Neural progenitor cell (in vitro differentiated cells): Measurements from ENCODE around the gene TAS2R16. TPM values are rescaled to one million over a fixed set of nuclear protein-coding genes. Genes with fewer than 3 reads are reported as not detected.

Source experiments
- DNase-seq: peaks from one replicate; pipeline ENCODE4 v3.0.0-alpha.2; 2016; ENCODE audit warnings: low spot score
- H2AFZ ChIP-seq: fragments of 200-600 bp; sonication (generic); replicated peaks from 2 replicates; pipeline ENCODE4 v1.6.1; 2016; ENCODE audit warnings: antibody characterized with exemption
- H3F3A ChIP-seq: fragments of 200-600 bp; sonication (generic); 2 replicates; pipeline ENCODE4 v1.6.1; 2016; ENCODE audit warnings: antibody characterized with exemption, low read depth
- H3K27ac ChIP-seq: fragments of 200-600 bp; sonication (generic); 2 replicates; pipeline ENCODE4 v1.5.1; 2016; ENCODE audit warnings: mild to moderate bottlenecking
- H3K27me3 ChIP-seq: fragments of 200-600 bp; sonication (generic); 2 replicates; pipeline ENCODE4 v1.6.1; 2016; ENCODE audit warnings: mild to moderate bottlenecking, moderate library complexity
- H3K36me3 ChIP-seq: fragments of 200-600 bp; sonication (generic); 2 replicates; pipeline ENCODE4 v1.5.1; 2016
- H3K4me1 ChIP-seq: fragments of 200-600 bp; sonication (generic); 2 replicates; pipeline ENCODE4 v1.6.1; 2016; ENCODE audit warnings: mixed run types
- H3K4me2 ChIP-seq: fragments of 200-600 bp; sonication (generic); 2 replicates; pipeline ENCODE4 v1.6.1; 2016
- H3K4me3 ChIP-seq: fragments of 200-600 bp; sonication (generic); 2 replicates; pipeline ENCODE4 v1.5.1; 2016
- H3K79me2 ChIP-seq: fragments of 200-600 bp; sonication (generic); 2 replicates; pipeline ENCODE4 v1.6.1; 2016; ENCODE audit warnings: low read depth
- H3K9ac ChIP-seq: fragments of 200-600 bp; sonication (generic); 2 replicates; pipeline ENCODE4 v1.6.1; 2016
- H3K9me3 ChIP-seq: fragments of 200-600 bp; sonication (generic); 2 replicates; pipeline ENCODE4 v1.5.1; 2016; ENCODE audit warnings: low read depth
- H4K20me1 ChIP-seq: fragments of 200-600 bp; sonication (generic); 2 replicates; pipeline ENCODE4 v1.6.1; 2016; ENCODE audit warnings: low read depth
- H3K27ac Mint-ChIP-seq: 3 replicates; pipeline ENCODE4 v1.8.0; 2021; ENCODE audit warnings: mixed read lengths
- H3K27me3 Mint-ChIP-seq: 2 replicates; pipeline ENCODE4 v1.8.0; 2022; ENCODE audit warnings: low read depth, mild to moderate bottlenecking, inconsistent platforms, moderate library complexity, mixed read lengths; ENCODE audit not compliant: insufficient read depth
- H3K36me3 Mint-ChIP-seq: 3 replicates; pipeline ENCODE4 v1.8.0; 2021; ENCODE audit warnings: mixed read lengths
- H3K4me1 Mint-ChIP-seq: 3 replicates; pipeline ENCODE4 v1.8.0; 2021; ENCODE audit warnings: mixed read lengths
- H3K4me3 Mint-ChIP-seq: 3 replicates; pipeline ENCODE4 v1.8.0; 2021; ENCODE audit warnings: mild to moderate bottlenecking, moderate library complexity, mixed read lengths
- H3K9me3 Mint-ChIP-seq: 3 replicates; pipeline ENCODE4 v1.8.0; 2020; ENCODE audit warnings: mixed read lengths
- CTCF ChIP-seq: fragments of 200-600 bp; sonication (generic); IDR thresholded peaks from 2 replicates; pipeline ENCODE4 v1.5.1; 2017; ENCODE audit warnings: antibody characterized with exemption, mild to moderate bottlenecking
- EZH2 ChIP-seq: fragments of 200-600 bp; sonication (generic); IDR thresholded peaks from 2 replicates; pipeline ENCODE4 v1.6.1; 2017; ENCODE audit warnings: antibody characterized with exemption, mild to moderate bottlenecking, moderate library complexity
- EZH2phosphoT487 ChIP-seq: fragments of 200-600 bp; sonication (generic); IDR thresholded peaks from 2 replicates; pipeline ENCODE4 v1.6.1; 2017; ENCODE audit warnings: antibody characterized with exemption
- total RNA-seq: library from RNA; depleted of rRNA; stranded (reverse); fragments of >200 nt; gene quantifications from 2 replicates; pipeline ENCODE4 v1.2.3, GENCODE V29; 2015; ENCODE audit warnings: low replicate concordance

Gene TAS2R16
- total RNA-seq, 1 donor from 2014 or later, result not detected

- Histone ChIP-seq H3K36me3 (no peaks in the 10 kb centered on the region), H3K27ac (no peak overlapping the region), H3K4me1 (no peaks in the 10 kb centered on the region), H3K79me2 (no peaks in the 10 kb centered on the region), H3K9ac (no peak overlapping the region), H3K9me3 (no peaks in the 10 kb centered on the region), H3K27me3 (no peaks in the 10 kb centered on the region), H3K4me3 (no peak overlapping the region), H2AFZ (no peak overlapping the region), H4K20me1 (no peaks in the 10 kb centered on the region), H3F3A (no peaks in the 10 kb centered on the region), H3K4me2 (no peak overlapping the region)
- no peak for DNase-seq
- Mint-ChIP-seq H3K27me3 (no peaks in the 10 kb centered on the region), H3K27ac (no peak overlapping the region), H3K36me3 (no peaks in the 10 kb centered on the region), H3K4me1 (peaks cover 15% of the 10 kb centered on the region), H3K4me3 (no peak overlapping the region), H3K9me3 (no peaks in the 10 kb centered on the region)
- TF ChIP-seq CTCF (no peak), EZH2 (no peak), EZH2phosphoT487 (no peak)
These were observed 21.3 kb downstream of the TAS2R16 start for GRCh38 chr7:122974229-122974628.

GRCh38 chr7:122972056-122972455, 23.4 kb downstream of the TAS2R16 start:
- Histone ChIP-seq H3K9me3 (no peaks in the 10 kb centered on the region), H3K27ac (no peak overlapping the region), H2AFZ (no peak overlapping the region), H3K4me2 (no peak overlapping the region), H3K4me1 (no peaks in the 10 kb centered on the region), H4K20me1 (no peaks in the 10 kb centered on the region), H3K79me2 (no peaks in the 10 kb centered on the region), H3K9ac (no peak overlapping the region), H3K27me3 (no peaks in the 10 kb centered on the region), H3K36me3 (no peaks in the 10 kb centered on the region), H3K4me3 (no peak overlapping the region), H3F3A (no peaks in the 10 kb centered on the region)
- H3K27ac Mint-ChIP-seq, result peak overlapping the region; percentile 96
- H3K4me3 Mint-ChIP-seq, result no peak overlapping the region
- no peaks in the 10 kb centered on the region for H3K27me3 Mint-ChIP-seq
- TF ChIP-seq EZH2 (no peak), CTCF (no peak), EZH2phosphoT487 (no peak)
- no peaks in the 10 kb centered on the region for H3K36me3 Mint-ChIP-seq
- no peaks in the 10 kb centered on the region for H3K9me3 Mint-ChIP-seq
- H3K4me1 Mint-ChIP-seq, result peaks cover 15% of the 10 kb centered on the region
- DNase-seq, result no peak

- Histone ChIP-seq H4K20me1 (no peaks in the 10 kb centered on the region), H3F3A (no peaks in the 10 kb centered on the region), H3K36me3 (no peaks in the 10 kb centered on the region), H3K9me3 (no peaks in the 10 kb centered on the region), H3K79me2 (no peaks in the 10 kb centered on the region), H3K4me2 (no peak overlapping the region), H3K9ac (no peak overlapping the region), H3K27ac (no peak overlapping the region), H3K4me3 (no peak overlapping the region), H3K27me3 (no peaks in the 10 kb centered on the region), H3K4me1 (no peaks in the 10 kb centered on the region), H2AFZ (no peak overlapping the region)
- H3K36me3 Mint-ChIP-seq, result no peaks in the 10 kb centered on the region
- TF ChIP-seq EZH2phosphoT487, result no peak
- no peak for TF ChIP-seq CTCF
- no peak for TF ChIP-seq EZH2
- no peaks in the 10 kb centered on the region for H3K27me3 Mint-ChIP-seq
- peaks cover 19% of the 10 kb centered on the region for H3K4me1 Mint-ChIP-seq
- H3K4me3 Mint-ChIP-seq, result no peak overlapping the region
- DNase-seq, result no peak
- H3K9me3 Mint-ChIP-seq, result no peaks in the 10 kb centered on the region
- peak overlapping the region; percentile 21 for H3K27ac Mint-ChIP-seq
These were observed 24.5 kb downstream of the TAS2R16 start for GRCh38 chr7:122970740-122971725.
